HepG2 (cell line): ENCODE measurements around the gene COA1. TPM values are rescaled to one million over a fixed set of nuclear protein-coding genes. Genes with fewer than 3 reads are reported as not detected.

Experiments
- ATF2 ChIP-seq: sonication (generic); formaldehyde crosslinking; IDR thresholded peaks from 2 replicates; pipeline ENCODE4 v1.4.0; 2020; ENCODE audit warnings: missing genetic modification reagents
- FLYWCH1 ChIP-seq: sonication (generic); formaldehyde crosslinking; IDR thresholded peaks from 2 replicates; pipeline ENCODE4 v1.8.1; 2023; ENCODE audit warnings: mild to moderate bottlenecking, missing genetic modification reagents
- FOXM1 ChIP-seq: sonication (generic); formaldehyde crosslinking; IDR thresholded peaks from 2 replicates; pipeline ENCODE4 v1.5.0; 2020; ENCODE audit warnings: missing genetic modification reagents
- HDAC1 ChIP-seq: sonication (generic); formaldehyde crosslinking; IDR thresholded peaks from 2 replicates; pipeline ENCODE4 v1.5.1; 2020; ENCODE audit warnings: mild to moderate bottlenecking, missing genetic modification reagents
- HES4 ChIP-seq: sonication (generic); formaldehyde crosslinking; IDR thresholded peaks from 2 replicates; pipeline ENCODE4 v1.9.0; 2021; ENCODE audit warnings: mild to moderate bottlenecking, missing genetic modification reagents, borderline replicate concordance
- HIVEP1 ChIP-seq: sonication (generic); formaldehyde crosslinking; IDR thresholded peaks from 2 replicates; pipeline ENCODE4 v1.4.0; 2020; ENCODE audit warnings: mild to moderate bottlenecking, missing genetic modification reagents
- HNF4G ChIP-seq, 2 experiments: sonication (generic) in 1 of 2; formaldehyde crosslinking in 1 of 2; IDR thresholded peaks; 2 replicates each; pipeline versions ENCODE4 v1.4.0 to v1.6.1; 2011 to 2020; ENCODE audit warnings: borderline replicate concordance in 2 of 2, low read depth in 2 of 2, mild to moderate bottlenecking in 2 of 2, low read length in 1 of 2, missing genetic modification reagents in 1 of 2, moderate library complexity in 1 of 2
- KAT7 ChIP-seq: IDR thresholded peaks from 2 replicates; pipeline ENCODE4 v1.6.1; 2018; ENCODE audit warnings: borderline replicate concordance, missing compliant biosample characterization
- MIXL1 ChIP-seq: IDR thresholded peaks from 2 replicates; pipeline ENCODE4 v1.6.1; 2016
- MTA1 ChIP-seq: sonication (generic); formaldehyde crosslinking; IDR thresholded peaks from 2 replicates; pipeline ENCODE4 v1.4.0; 2020; ENCODE audit warnings: missing genetic modification reagents, mild to moderate bottlenecking, borderline replicate concordance
- NFYB ChIP-seq: sonication (generic); formaldehyde crosslinking; IDR thresholded peaks from 2 replicates; pipeline ENCODE4 v1.4.0; 2020; ENCODE audit warnings: missing genetic modification reagents
- PAF1 ChIP-seq: IDR thresholded peaks from 2 replicates; pipeline ENCODE4 v1.6.1; 2016; ENCODE audit warnings: missing genetic modification reagents, missing compliant biosample characterization
- PAWR ChIP-seq: sonication (generic); formaldehyde crosslinking; IDR thresholded peaks from 2 replicates; pipeline ENCODE4 v1.4.0; 2020; ENCODE audit warnings: missing genetic modification reagents, mild to moderate bottlenecking, borderline replicate concordance
- PHF8 ChIP-seq: sonication (generic); formaldehyde crosslinking; IDR thresholded peaks from 2 replicates; pipeline ENCODE4 v1.5.0; 2020; ENCODE audit warnings: missing genetic modification reagents
- RNF219 ChIP-seq: sonication (generic); formaldehyde crosslinking; IDR thresholded peaks from 2 replicates; pipeline ENCODE4 v1.5.0; 2020; ENCODE audit warnings: mild to moderate bottlenecking, missing genetic modification reagents
- ZFYVE20 ChIP-seq: sonication (generic); formaldehyde crosslinking; IDR thresholded peaks from 2 replicates; pipeline ENCODE4 v1.8.0; 2023; ENCODE audit warnings: low read depth, mild to moderate bottlenecking, moderate library complexity, missing genetic modification reagents, borderline replicate concordance
- ZGPAT ChIP-seq: IDR thresholded peaks from 2 replicates; pipeline ENCODE4 v1.6.1; 2016; ENCODE audit warnings: mild to moderate bottlenecking
- ZNF143 ChIP-seq: sonication (generic); formaldehyde crosslinking; IDR thresholded peaks from 2 replicates; pipeline ENCODE4 v1.4.0; 2020; ENCODE audit warnings: missing genetic modification reagents
- ZNF3 ChIP-seq: IDR thresholded peaks from 2 replicates; pipeline ENCODE4 v1.7.0; 2017; ENCODE audit warnings: inconsistent platforms
- ZNF432 ChIP-seq: sonication (generic); formaldehyde crosslinking; IDR thresholded peaks from 2 replicates; pipeline ENCODE4 v1.5.0; 2020; ENCODE audit warnings: missing genetic modification reagents, mild to moderate bottlenecking, borderline replicate concordance
- ZNF616 ChIP-seq: sonication (generic); formaldehyde crosslinking; IDR thresholded peaks from 2 replicates; pipeline ENCODE4 v1.5.0; 2020; ENCODE audit warnings: low read depth, mild to moderate bottlenecking, missing genetic modification reagents
- ZNF841 ChIP-seq: sonication (generic); formaldehyde crosslinking; IDR thresholded peaks from 2 replicates; pipeline ENCODE4 v1.8.1; 2023; ENCODE audit warnings: missing genetic modification reagents, borderline replicate concordance
- ZSCAN21 ChIP-seq: sonication (generic); formaldehyde crosslinking; IDR thresholded peaks from 2 replicates; pipeline ENCODE4 v1.8.0; 2022; ENCODE audit warnings: mild to moderate bottlenecking, missing genetic modification reagents, moderate library complexity, borderline replicate concordance
- polyA plus RNA-seq, 8 experiments: library from polyadenylated mRNA; depleted of rRNA in 3 of 8; stranded (reverse) in 7 of 8; unstranded in 1 of 8; fragments of >200 nt; fragmentation: Illumina TruSeq in 4 of 8; extraction: Trizol in 4 of 8; gene quantifications; 2 replicates each; pipeline versions ENCODE4 v1.2.1 to v1.2.3, GENCODE V29; 2011 to 2016; ENCODE audit warnings: low read depth in 4 of 8, missing spikeins in 1 of 8, mixed read lengths in 1 of 8; ENCODE audit not compliant: insufficient read depth in 1 of 8
- total RNA-seq, 5 experiments: library from RNA; depleted of rRNA; stranded (reverse); fragments of >200 nt; fragmentation: Illumina TruSeq; extraction: Trizol; gene quantifications; 2 replicates each; pipeline ENCODE4 v1.2.3, GENCODE V29; 2016; ENCODE audit warnings: low read depth in 1 of 5

The COA1 gene
- total and polyA plus RNA-seq, 2 of the 13 experiments (the other 11 are each of a cell fraction or from before 2014, with no cell fraction given): 33.2 to 65.7 TPM

GRCh38 chr7:43758029-43758821 is 28.9 kb upstream of the COA1 start, which contains the start of gene BLVRA (continued):
- TF ChIP-seq ZNF841: no peak
- peak; percentile 20; the same call in 1 of the 2 replicates for TF ChIP-seq ZSCAN21 (CRISPR knock-in tag)
- peak; percentile 68; the same call in 1 of the 2 replicates for TF ChIP-seq ZNF616
- peak; percentile 33; the same call in 1 of the 2 replicates for TF ChIP-seq HDAC1 (CRISPR knock-in tag)
- no peak for TF ChIP-seq HIVEP1 (CRISPR knock-in tag)
- no peak for TF ChIP-seq PAF1 (CRISPR knock-in tag)
- no peak for TF ChIP-seq ZNF3 (CRISPR knock-in tag)
- peak; percentile 64; the same call in 1 of the 2 replicates for TF ChIP-seq MTA1 (CRISPR knock-in tag)
- TF ChIP-seq ZNF432: no peak
- TF ChIP-seq ZNF143 (CRISPR knock-in tag): no peak
- peak; percentile 48; the same call in 1 of the 2 replicates for TF ChIP-seq ZGPAT (CRISPR knock-in tag)
- TF ChIP-seq FOXM1 (CRISPR knock-in tag): no peak
- no peak for TF ChIP-seq ZFYVE20
- no peak for TF ChIP-seq HNF4G (IDR thresholded peaks at IDR 0.05; ENCODE audit: borderline replicate concordance, low read depth, low read length)
- no peak for TF ChIP-seq HNF4G (CRISPR knock-in tag; IDR thresholded peaks at IDR 0.05; ENCODE audit: borderline replicate concordance, low read depth)
- TF ChIP-seq KAT7 (CRISPR knock-in tag): no peak; the same call in 1 of the 2 replicates
- no peak for TF ChIP-seq ATF2 (CRISPR knock-in tag)
- no peak for TF ChIP-seq PAWR
- no peak for TF ChIP-seq MIXL1 (CRISPR knock-in tag)
- TF ChIP-seq FLYWCH1 (CRISPR knock-in tag): no peak
- no peak for TF ChIP-seq RNF219 (CRISPR knock-in tag)
- peak; percentile 59; the same call in 1 of the 2 replicates for TF ChIP-seq NFYB (CRISPR knock-in tag)
- TF ChIP-seq HES4 (CRISPR knock-in tag): no peak
- peak; percentile 81 for TF ChIP-seq PHF8 (CRISPR knock-in tag)
